IgD-negative memory B cell (primary cell): ENCODE data around the gene FKRP. TPM values are rescaled to one million over a fixed set of nuclear protein-coding genes. Genes with fewer than 3 reads are reported as not detected.
"Not testable (repeated sequence)": the region's sequence is repeated elsewhere in the genome, so short reads cannot be mapped to it uniquely, and the experiment has no call there.

Source experiments
- H3K27ac Mint-ChIP-seq, 3 donors: one replicate each; pipeline ENCODE4 v1.8.0; 2020 to 2022; ENCODE audit warnings: mild to moderate bottlenecking in 3 of 3, mixed read lengths in 3 of 3, moderate library complexity in 1 of 3
- H3K27me3 Mint-ChIP-seq: one replicate; pipeline ENCODE4 v1.8.0; 2021; ENCODE audit warnings: mixed read lengths
- H3K36me3 Mint-ChIP-seq: one replicate; pipeline ENCODE4 v1.8.0; 2020; ENCODE audit warnings: mild to moderate bottlenecking, mixed read lengths
- H3K4me1 Mint-ChIP-seq, 3 donors: one replicate each; pipeline ENCODE4 v1.8.0; 2020 to 2022; ENCODE audit warnings: mixed read lengths in 3 of 3, mild to moderate bottlenecking in 1 of 3
- H3K4me3 Mint-ChIP-seq, 4 donors: one replicate each; pipeline ENCODE4 v1.8.0; 2020 to 2022; ENCODE audit warnings: mild to moderate bottlenecking in 4 of 4, mixed read lengths in 4 of 4, moderate library complexity in 3 of 4
- H3K9me3 Mint-ChIP-seq, 3 donors: one replicate each; pipeline ENCODE4 v1.8.0; 2020 to 2021; ENCODE audit warnings: mixed read lengths in 3 of 3, mild to moderate bottlenecking in 1 of 3
- polyA plus RNA-seq: library from polyadenylated mRNA; unstranded; fragments of 300-500 nt; fragmentation: Illumina TruSeq; gene quantifications from one replicate; pipeline ENCODE4 v1.2.3, GENCODE V29; 2021

FKRP gene
- polyA plus RNA-seq, 1 donor from 2014 or later = 5.9 TPM

DNA sequence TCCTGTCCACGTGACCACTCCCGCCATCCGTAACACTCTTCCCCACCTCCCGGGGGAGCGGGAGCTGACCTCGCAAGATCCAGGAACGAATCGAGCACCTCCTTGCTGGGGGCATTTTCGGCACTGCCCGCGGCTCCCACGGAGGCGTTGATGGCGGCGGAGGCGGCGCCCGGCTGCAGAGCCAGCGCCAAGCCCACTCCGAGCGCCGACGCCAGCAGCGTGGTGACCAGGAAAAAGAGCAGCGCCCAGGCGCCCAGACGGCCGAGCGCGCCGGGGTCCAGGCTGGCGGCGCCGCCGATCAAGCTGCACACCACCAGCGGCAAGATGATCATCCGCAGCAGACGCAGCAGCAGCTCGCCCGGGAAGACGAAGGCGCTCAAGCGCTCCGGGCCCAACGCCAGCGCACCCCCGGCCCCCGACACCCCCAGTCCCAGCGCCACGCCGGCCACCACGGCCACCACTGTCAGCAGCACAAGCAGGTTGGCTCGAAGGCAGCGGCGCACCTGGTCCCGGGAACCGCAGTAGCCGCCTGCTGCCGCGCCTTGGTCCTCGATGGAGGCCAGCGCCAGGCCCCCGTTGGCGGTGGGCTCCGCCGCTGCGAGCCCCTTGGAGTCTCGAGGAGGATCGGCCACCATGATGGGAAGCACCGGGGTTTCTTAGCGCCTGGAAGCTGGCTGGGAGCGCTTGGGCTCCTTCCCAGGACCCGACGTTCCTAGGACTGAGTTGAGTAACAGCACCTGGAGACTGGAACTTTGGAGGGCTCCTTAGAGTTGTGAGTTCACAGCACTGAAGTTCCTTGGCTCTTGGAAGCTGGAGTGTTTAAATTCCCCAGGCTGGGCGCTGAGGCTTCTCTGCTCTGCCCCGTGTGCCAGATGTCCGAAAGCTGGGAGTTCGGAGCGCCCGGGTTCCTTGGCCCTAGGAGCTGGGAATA lies 41.7 kb downstream of the FKRP start:
- Mint-ChIP-seq H3K27ac (peak overlapping the region; percentile 95 to 98 (median 96)), H3K27me3 (no peaks in the 10 kb centered on the region), H3K36me3 (no peaks in the 10 kb centered on the region), H3K9me3 (peaks cover 0 to 2% (median 0%) of the 10 kb centered on the region in 3 donors), H3K4me1 (peaks cover 26 to 34% (median 32%) of the 10 kb centered on the region in 3 donors), H3K4me3 (peak overlapping the region; percentile 93 to 99 (median 96))

GRCh38 chr19:46788262-46788967 lies 42.6 kb downstream of the FKRP start, which contains the start of gene SLC1A5:
SLC1A5 (minus strand) TSS chr19:46788594; CDS start chr19:46787965, 629 bp downstream.
- peaks cover 0 to 2% (median 0%) of the 10 kb centered on the region in 3 donors for H3K9me3 Mint-ChIP-seq
- H3K4me1 Mint-ChIP-seq = peaks cover 23 to 34% (median 28%) of the 10 kb centered on the region in 3 donors
- peak within 1 kb of the TSS; percentile 93 to 99 (median 96) for H3K4me3 Mint-ChIP-seq
- no peaks in the 10 kb centered on the region for H3K27me3 Mint-ChIP-seq
- H3K36me3 Mint-ChIP-seq = no peaks in the 10 kb centered on the region
- H3K27ac Mint-ChIP-seq = peak within 1 kb of the TSS; percentile 64 to 98 (median 95)

- Mint-ChIP-seq H3K36me3 (no peaks in the 10 kb centered on the region), H3K27ac (peak overlapping the region in 1 of 3 donors; percentile 98), H3K27me3 (no peaks in the 10 kb centered on the region), H3K4me3 (peak overlapping the region in 3 of 4 donors; percentile 93 to 99 (median 93)), H3K9me3 (peaks cover 0 to 2% (median 0%) of the 10 kb centered on the region in 3 donors), H3K4me1 (peaks cover 21 to 29% (median 26%) of the 10 kb centered on the region in 3 donors)
Observed at GRCh38 chr19:46788968-46789338, 43.1 kb downstream of the FKRP start.

DNA sequence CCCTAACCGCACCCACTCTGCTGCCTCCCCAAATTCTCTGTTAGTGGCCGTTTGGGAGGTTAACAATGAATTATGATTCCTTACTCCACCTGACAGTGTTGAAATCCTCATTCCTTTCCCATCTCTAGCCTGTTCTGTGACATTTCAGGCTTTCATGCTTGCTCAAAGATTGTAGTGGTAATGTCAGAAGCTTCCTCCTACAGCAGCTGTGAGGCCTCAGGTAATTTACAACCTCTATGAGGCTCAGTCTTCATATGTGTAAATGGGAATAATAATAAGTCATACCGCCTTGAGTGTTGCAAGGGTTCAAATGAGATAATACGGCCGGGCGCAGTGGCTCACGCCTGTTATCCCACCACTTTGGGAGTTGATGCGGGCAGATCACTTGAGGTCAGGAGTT lies 43.5 kb downstream of the FKRP start:
- Mint-ChIP-seq H3K4me3 (peak overlapping the region in 3 of 4 donors; percentile 39 to 93 (median 63)), H3K4me1 (peaks cover 17 to 25% (median 22%) of the 10 kb centered on the region in 3 donors)

DNA sequence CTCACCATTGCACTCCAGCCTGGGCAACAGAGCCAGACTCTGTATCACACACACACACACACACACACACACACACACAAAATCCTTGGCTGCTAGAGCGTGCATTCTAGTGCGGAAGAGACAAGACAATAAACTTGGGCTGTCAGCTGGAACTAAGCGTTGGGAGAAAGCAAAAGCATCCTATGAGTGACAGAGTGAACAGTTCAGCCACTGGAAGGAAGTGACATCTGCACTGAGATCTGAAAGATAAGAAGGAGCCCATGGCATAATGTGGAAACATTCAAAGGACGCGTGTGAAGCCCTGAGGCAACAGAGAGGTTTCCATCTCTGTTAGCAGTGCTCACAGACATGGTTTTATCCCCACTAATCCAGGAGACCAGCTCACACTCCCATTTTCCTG lies 46.1 kb downstream of the FKRP start:
- peaks cover 5 to 7% (median 6%) of the 10 kb centered on the region in 3 donors for H3K4me1 Mint-ChIP-seq
- no peaks in the 10 kb centered on the region for H3K27me3 Mint-ChIP-seq
- H3K9me3 Mint-ChIP-seq = peaks cover 0 to 2% (median 0%) of the 10 kb centered on the region in 3 donors
- H3K36me3 Mint-ChIP-seq = no peaks in the 10 kb centered on the region
- H3K4me3 Mint-ChIP-seq = peak overlapping the region in 1 of 4 donors; percentile 19
- peak overlapping the region in 1 of 3 donors; percentile 82 for H3K27ac Mint-ChIP-seq

More for the DNA sequence above, 43.5 kb downstream of the FKRP start:
- no peaks in the 10 kb centered on the region for H3K36me3 Mint-ChIP-seq
- peaks cover 0 to 2% (median 0%) of the 10 kb centered on the region in 3 donors for H3K9me3 Mint-ChIP-seq
- peak overlapping the region in 1 of 3 donors; percentile 98 for H3K27ac Mint-ChIP-seq
- no peaks in the 10 kb centered on the region for H3K27me3 Mint-ChIP-seq

DNA sequence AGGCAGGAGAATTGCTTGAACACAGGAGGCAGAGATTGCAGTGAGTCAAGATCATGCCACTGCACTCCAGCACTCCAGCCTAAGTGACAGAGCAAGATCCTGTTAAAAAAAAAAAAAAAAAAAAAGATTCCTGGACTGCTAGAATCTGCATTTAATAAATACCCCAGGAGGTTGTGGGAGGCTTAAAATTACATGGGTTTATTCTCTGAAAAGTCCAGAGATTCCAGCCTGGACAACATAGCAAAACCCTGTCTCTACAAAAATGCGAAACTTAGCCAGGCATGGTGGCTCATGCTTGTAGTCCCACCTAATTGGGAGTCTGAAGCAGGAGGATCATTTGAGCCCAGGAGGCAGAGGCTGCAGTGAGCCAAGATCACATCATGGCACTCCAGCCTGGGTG lies 52.0 kb downstream of the FKRP start:
- H3K27ac Mint-ChIP-seq = no peak overlapping the region
- H3K4me1 Mint-ChIP-seq = peaks cover 0 to 3% (median 1%) of the 10 kb centered on the region in 3 donors
- H3K9me3 Mint-ChIP-seq = no peaks in the 10 kb centered on the region
- H3K4me3 Mint-ChIP-seq = no peak overlapping the region
- H3K27me3 Mint-ChIP-seq = no peaks in the 10 kb centered on the region
- H3K36me3 Mint-ChIP-seq = no peaks in the 10 kb centered on the region

DNA sequence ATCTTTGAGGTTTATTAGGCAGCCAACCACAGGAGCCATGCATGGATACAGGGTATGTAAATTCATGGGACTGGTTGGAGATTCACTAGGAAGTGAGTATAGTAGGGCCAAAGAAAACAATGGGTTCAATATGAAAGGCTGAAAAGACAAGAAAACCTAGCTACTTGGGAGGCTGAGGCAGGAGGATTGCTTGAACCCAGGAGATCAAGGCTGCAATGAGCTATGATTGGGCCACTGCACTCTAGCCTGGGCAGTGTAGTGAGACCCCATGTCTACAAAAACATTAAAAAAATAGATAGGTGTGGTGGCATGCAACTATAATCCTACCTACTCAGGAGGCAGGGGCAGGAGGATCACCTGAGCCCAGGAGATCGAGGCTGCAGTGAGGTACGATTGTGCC lies 52.9 kb downstream of the FKRP start:
- H3K27me3 Mint-ChIP-seq = no peaks in the 10 kb centered on the region
- H3K4me3 Mint-ChIP-seq = no peak overlapping the region
- H3K36me3 Mint-ChIP-seq = no peaks in the 10 kb centered on the region
- H3K27ac Mint-ChIP-seq = no peak overlapping the region
- no peaks in the 10 kb centered on the region for H3K9me3 Mint-ChIP-seq
- peaks cover 0 to 1% (median under 1%) of the 10 kb centered on the region in 3 donors for H3K4me1 Mint-ChIP-seq

DNA sequence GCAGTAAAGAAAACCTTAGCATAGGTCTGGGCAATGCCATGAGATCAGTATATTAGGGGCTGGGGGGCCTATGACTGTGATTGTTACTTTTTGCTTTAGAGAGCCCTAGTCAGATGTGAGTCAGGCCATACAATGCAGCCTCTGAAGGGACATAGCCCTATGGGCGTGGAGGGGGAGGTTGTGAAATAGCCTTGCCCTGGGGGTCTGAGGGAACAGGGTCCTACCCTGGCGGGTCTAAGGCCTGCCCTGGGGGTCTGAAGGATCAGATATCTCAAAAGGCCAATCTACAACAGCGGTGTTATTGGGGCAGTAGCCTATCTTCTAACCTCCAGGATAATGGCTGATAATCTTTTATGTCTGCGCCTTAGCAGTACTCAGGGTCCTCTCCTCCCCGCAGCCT lies 56.3 kb downstream of the FKRP start:
- Mint-ChIP-seq H3K9me3 (no peaks in the 10 kb centered on the region), H3K27ac (no peak overlapping the region)

GRCh38 chr19:46803555-46803954 lies 57.7 kb downstream of the FKRP start:
- H3K27ac Mint-ChIP-seq = peak overlapping the region in 1 of 3 donors; percentile 80
- no peak overlapping the region for H3K4me3 Mint-ChIP-seq
- no peaks in the 10 kb centered on the region for H3K9me3 Mint-ChIP-seq
- no peaks in the 10 kb centered on the region for H3K4me1 Mint-ChIP-seq
- no peaks in the 10 kb centered on the region for H3K27me3 Mint-ChIP-seq
- H3K36me3 Mint-ChIP-seq = no peaks in the 10 kb centered on the region

More for the DNA sequence above, 56.3 kb downstream of the FKRP start:
- no peaks in the 10 kb centered on the region for H3K36me3 Mint-ChIP-seq
- H3K4me1 Mint-ChIP-seq = no peaks in the 10 kb centered on the region
- no peak overlapping the region for H3K4me3 Mint-ChIP-seq
- no peaks in the 10 kb centered on the region for H3K27me3 Mint-ChIP-seq

DNA sequence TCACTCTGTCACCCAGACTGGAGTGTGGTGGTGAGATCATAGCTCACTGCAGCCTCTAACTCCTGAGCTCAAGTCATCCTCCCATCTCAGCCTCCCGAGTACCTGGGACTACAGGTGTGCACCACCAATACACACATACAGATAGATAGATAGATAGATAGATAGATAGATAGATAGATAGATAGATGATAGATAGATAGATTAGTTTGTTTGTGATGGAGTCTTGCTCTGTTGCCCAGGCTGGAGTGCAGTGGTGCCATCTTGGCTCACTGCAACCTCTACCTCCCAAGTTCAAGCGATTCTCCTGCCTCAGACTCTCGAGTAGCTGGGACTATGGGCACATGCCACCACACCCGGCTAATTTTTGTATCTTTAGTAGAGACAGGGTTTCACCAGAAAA lies 58.6 kb downstream of the FKRP start:
- not testable (repeated sequence) for H3K27ac Mint-ChIP-seq, H3K9me3 Mint-ChIP-seq, H3K4me3 Mint-ChIP-seq, H3K27me3 Mint-ChIP-seq, H3K36me3 Mint-ChIP-seq, H3K4me1 Mint-ChIP-seq

DNA sequence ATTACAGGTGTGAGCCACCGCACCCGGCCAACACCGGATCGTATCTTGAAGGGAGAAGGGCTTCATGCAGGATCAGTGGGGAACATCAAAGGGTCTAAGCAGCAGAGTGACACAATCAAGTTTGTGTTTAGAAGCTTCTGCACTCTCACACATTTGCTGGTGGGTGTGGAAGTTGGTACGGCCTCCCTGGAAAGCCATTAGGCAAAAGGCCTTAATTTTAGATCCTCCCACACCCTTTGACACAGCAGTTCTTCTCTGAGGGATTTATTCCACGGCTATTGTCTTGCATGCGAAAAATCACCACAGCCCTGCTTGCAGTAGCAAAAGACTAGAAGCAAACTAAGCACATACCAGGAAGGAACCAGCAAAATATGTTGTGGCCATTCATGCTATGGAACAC lies 60.8 kb downstream of the FKRP start:
- Mint-ChIP-seq H3K4me3 (no peak overlapping the region), H3K9me3 (no peaks in the 10 kb centered on the region), H3K27me3 (no peaks in the 10 kb centered on the region), H3K4me1 (peaks cover 0 to 7% (median 4%) of the 10 kb centered on the region in 3 donors), H3K36me3 (no peaks in the 10 kb centered on the region), H3K27ac (no peak overlapping the region)

Other genes with a start within 250 kb of the FKRP start
- 81.2 TPM for gene CALM3, start 144.7 kb upstream of the FKRP start, polyA plus RNA-seq
- 0.21 TPM for gene PTGIR, start 121.0 kb upstream of the FKRP start, polyA plus RNA-seq
- gene GNG8, start 109.9 kb upstream of the FKRP start, polyA plus RNA-seq = not detected
- gene DACT3, start 84.9 kb upstream of the FKRP start, polyA plus RNA-seq = not detected
- 143 TPM for gene PRKD2, start 28.9 kb upstream of the FKRP start, polyA plus RNA-seq
- gene STRN4, start 393 bp downstream of the FKRP start, polyA plus RNA-seq = 33.3 TPM
- gene SLC1A5, start 42.5 kb downstream of the FKRP start, polyA plus RNA-seq = 38.2 TPM
- gene AP2S1, start 104.8 kb downstream of the FKRP start, polyA plus RNA-seq = 76.8 TPM
- 4.4 TPM for gene ARHGAP35, start 114.9 kb downstream of the FKRP start, polyA plus RNA-seq